ENCODE measurements around the gene NDUFAF8. TPM values are rescaled to one million over a fixed set of nuclear protein-coding genes. Genes with fewer than 3 reads are reported as not detected.

Gene NDUFAF8
- total RNA-seq, 1 experiment from 2014 or later: 102 TPM

GRCh38 chr17:81245665-81246342, 6.7 kb downstream of the NDUFAF8 start:
- H3K36me3 ChIP-seq (ENCODE audit: control insufficient read depth in 1 of 2, insufficient read depth in 2 of 2, low read length in 2 of 2): peaks cover 6 to 24% of the 10 kb centered on the region in 2 experiments; a peak in 3 of 4 replicates
- ChIA-PET POLR2A (no interaction called here), RAD21 (ENCODE audit: low non-redundant PET in 1 of 2, low total read pairs in 2 of 2, uncharacterized antibody in 2 of 2, unreplicated experiment in 2 of 2) (no interaction called here), CTCF (no interaction called here)
- peaks cover 0 to 12% of the 10 kb centered on the region in 2 experiments; a peak in 1 of 4 replicates for H3K9me3 ChIP-seq (ENCODE audit: control insufficient read depth in 1 of 2, insufficient read depth in 1 of 2, low read depth in 1 of 2, low read length in 2 of 2)
- H3K4me1 ChIP-seq (ENCODE audit: control insufficient read depth in 1 of 2, insufficient read depth in 2 of 2, low read length in 2 of 2): peaks cover under 1 to 13% of the 10 kb centered on the region in 2 experiments; a peak in 3 of 4 replicates
- no peak overlapping the region for H2AFZ ChIP-seq (ENCODE audit: low read depth, low read length, poor library complexity, severe bottlenecking)
- no peaks in the 10 kb centered on the region for H4K20me1 ChIP-seq (ENCODE audit: insufficient read depth)
- DNase-seq (ENCODE audit: low read depth, low spot score) (no peak), ATAC-seq (no peak)
- H3K79me2 ChIP-seq (ENCODE audit: insufficient read depth, low read length): peaks cover 18% of the 10 kb centered on the region
- no peaks in the 10 kb centered on the region for H3K27me3 ChIP-seq (ENCODE audit: insufficient read depth, low read length)
- no peak overlapping the region for H3K9ac ChIP-seq (ENCODE audit: low read length)
- no peaks in the 10 kb centered on the region for H3K9me2 ChIP-seq (ENCODE audit: insufficient read depth)
- no TSS peak for BruUV-seq (replicated peaks)
- H3K4me2 ChIP-seq (ENCODE audit: low read length): no peak overlapping the region
- intact Hi-C loops (cut with micrococcal nuclease): no loop called here
- TF ChIP-seq POLR2AphosphoS5 (IDR thresholded peaks at IDR 0.05; ENCODE audit: low read depth, low read length) (peak; percentile 40; the same call in 1 of the 2 replicates), POLR2A (IDR thresholded peaks at IDR 0.05; ENCODE audit: borderline replicate concordance, extremely low read depth, insufficient read depth, insufficient read length) (no peak)
- H3K4me3 ChIP-seq (replicated peaks in 1 of 2; ENCODE audit: low read depth in 1 of 2, low read length in 2 of 2): no peak overlapping the region
- no peak overlapping the region; the same call in 1 of the 2 replicates for H3K27ac ChIP-seq (ENCODE audit: low read depth, low read length)

- no peak overlapping the region for H3K4me3 ChIP-seq (replicated peaks in 1 of 2; ENCODE audit: low read depth in 1 of 2, low read length in 2 of 2)
- no peak for DNase-seq (ENCODE audit: low read depth, low spot score)
- H3K4me1 ChIP-seq (ENCODE audit: control insufficient read depth in 1 of 2, insufficient read depth in 2 of 2, low read length in 2 of 2): peaks cover 0 to 8% of the 10 kb centered on the region in 2 experiments; a peak in 2 of 4 replicates
- peaks cover 11 to 25% of the 10 kb centered on the region in 2 experiments; a peak in 3 of 4 replicates for H3K36me3 ChIP-seq (ENCODE audit: control insufficient read depth in 1 of 2, insufficient read depth in 2 of 2, low read length in 2 of 2)
- no peak overlapping the region for H3K9ac ChIP-seq (ENCODE audit: low read length)
- ChIA-PET RAD21 (ENCODE audit: low non-redundant PET in 1 of 2, low total read pairs in 2 of 2, uncharacterized antibody in 2 of 2, unreplicated experiment in 2 of 2) (no interaction called here), POLR2A (no interaction called here), CTCF (no interaction called here)
- no peak overlapping the region for H3K4me2 ChIP-seq (ENCODE audit: low read length)
- peaks cover 0 to 12% of the 10 kb centered on the region in 2 experiments; a peak in 1 of 4 replicates for H3K9me3 ChIP-seq (ENCODE audit: control insufficient read depth in 1 of 2, insufficient read depth in 1 of 2, low read depth in 1 of 2, low read length in 2 of 2)
- peaks cover 13% of the 10 kb centered on the region for H3K79me2 ChIP-seq (ENCODE audit: insufficient read depth, low read length)
- BruUV-seq (replicated peaks): no TSS peak
- ATAC-seq: no peak
- no peaks in the 10 kb centered on the region for H3K27me3 ChIP-seq (ENCODE audit: insufficient read depth, low read length)
- no peak overlapping the region; the same call in 1 of the 2 replicates for H3K27ac ChIP-seq (ENCODE audit: low read depth, low read length)
- no peaks in the 10 kb centered on the region for H3K9me2 ChIP-seq (ENCODE audit: insufficient read depth)
- H2AFZ ChIP-seq (ENCODE audit: low read depth, low read length, poor library complexity, severe bottlenecking): no peak overlapping the region
- H4K20me1 ChIP-seq (ENCODE audit: insufficient read depth): no peaks in the 10 kb centered on the region
- intact Hi-C loops (cut with micrococcal nuclease): no loop called here
- TF ChIP-seq CBX3 (IDR thresholded peaks at IDR 0.05; ENCODE audit: low read depth) (no peak), ZBTB33 (IDR thresholded peaks at IDR 0.05; ENCODE audit: extremely low read depth, insufficient replicate concordance, low read length) (no peak), ZFX (IDR thresholded peaks at IDR 0.05) (no peak), ELF1 (IDR thresholded peaks at IDR 0.05; ENCODE audit: borderline replicate concordance, low read depth) (no peak), POLR2A (IDR thresholded peaks at IDR 0.05; ENCODE audit: borderline replicate concordance, extremely low read depth, insufficient read depth, insufficient read length) (no peak), SIN3A (IDR thresholded peaks at IDR 0.05; ENCODE audit: low read depth) (no peak), SP1 (IDR thresholded peaks at IDR 0.05; ENCODE audit: low read depth) (no peak), EZH2phosphoT487 (IDR thresholded peaks at IDR 0.05; ENCODE audit: borderline replicate concordance) (no peak), FOSL1 (IDR thresholded peaks at IDR 0.05; ENCODE audit: low read depth) (no peak), SRF (IDR thresholded peaks at IDR 0.05; ENCODE audit: low read depth) (no peak), CEBPB (IDR thresholded peaks at IDR 0.05; ENCODE audit: low read depth) (no peak), POLR2AphosphoS5 (IDR thresholded peaks at IDR 0.05; ENCODE audit: low read depth, low read length) (no peak), TCF7L2 (IDR thresholded peaks at IDR 0.05; ENCODE audit: borderline replicate concordance, extremely low read depth, insufficient read depth, insufficient read length) (no peak), EGR1 (IDR thresholded peaks at IDR 0.05; ENCODE audit: low read depth) (no peak), REST (IDR thresholded peaks at IDR 0.05; ENCODE audit: low read depth) (no peak)
Observed at GRCh38 chr17:81246343-81246670, 7.2 kb downstream of the NDUFAF8 start.

Measured in HCT116 (cell line).